Stimulated activated CD4-positive, alpha-beta T cell treated with anti-CD3 and anti-CD28 coated beads, Interleukin-1b, Interleukin-23, amount 100 ng/mL, for 24 hours (primary cell): ENCODE data around the gene RPP38.

ENCODE experiments used
- DNase-seq, 4 experiments: peaks; one replicate each; pipeline ENCODE4 v3.0.0-alpha.2; 2020; ENCODE audit warnings: low read depth in 4 of 4, low spot score in 1 of 4

RPP38 gene

GRCh38 chr10:15112657-15113056, 15.5 kb downstream of the RPP38 start:
- no peak for DNase-seq

GRCh38 chr10:15113766-15114165, 16.6 kb downstream of the RPP38 start:
- DNase-seq: no peak

GRCh38 chr10:15116225-15116624, 19.1 kb downstream of the RPP38 start:
- DNase-seq: no peak

- DNase-seq: no peak
Measured at GRCh38 chr10:15118615-15119014, 21.5 kb downstream of the RPP38 start.

GRCh38 chr10:15120523-15120922, 23.4 kb downstream of the RPP38 start:
- no peak for DNase-seq

- DNase-seq: no peak
Measured at GRCh38 chr10:15121707-15122106, 24.6 kb downstream of the RPP38 start.

- DNase-seq: no peak
Measured at GRCh38 chr10:15122477-15123030, 25.4 kb downstream of the RPP38 start.

GRCh38 chr10:15123749-15124184, 26.6 kb downstream of the RPP38 start:
- DNase-seq: no peak

- DNase-seq: no peak
Measured at GRCh38 chr10:15124190-15124589, 27.0 kb downstream of the RPP38 start.

GRCh38 chr10:15124908-15125307, 27.8 kb downstream of the RPP38 start:
- DNase-seq: no peak

- DNase-seq: no peak
Measured at GRCh38 chr10:15131330-15131729, 34.2 kb downstream of the RPP38 start.

- no peak for DNase-seq
Measured at GRCh38 chr10:15136129-15137035, 39.2 kb downstream of the RPP38 start.

- DNase-seq: no peak
Measured at GRCh38 chr10:15137036-15137359, 39.8 kb downstream of the RPP38 start.

- DNase-seq: no peak
Measured at GRCh38 chr10:15137636-15138035, 40.5 kb downstream of the RPP38 start.

- DNase-seq: no peak
Measured at GRCh38 chr10:15140698-15141097, 43.5 kb downstream of the RPP38 start.

GRCh38 chr10:15141136-15142054, 44.2 kb downstream of the RPP38 start:
- DNase-seq: peak in 1 of 4 experiments; percentile 31

- no peak for DNase-seq
Measured at GRCh38 chr10:15144788-15145187, 47.6 kb downstream of the RPP38 start.

- no peak for DNase-seq
Measured at GRCh38 chr10:15146366-15146765, 49.2 kb downstream of the RPP38 start.

- no peak for DNase-seq
Measured at GRCh38 chr10:15147594-15148392, 50.6 kb downstream of the RPP38 start.

- no peak for DNase-seq
Measured at GRCh38 chr10:15149042-15149771, 52.1 kb downstream of the RPP38 start.
